ENCODE data around the gene GBE1. TPM values are rescaled to one million over a fixed set of nuclear protein-coding genes. Genes with fewer than 3 reads are reported as not detected.

Gene GBE1
- polyA plus RNA-seq, 1 donor (not counting 4 experiments of a cell fraction or from before 2014, with no cell fraction given), result 30.2 TPM

DNA sequence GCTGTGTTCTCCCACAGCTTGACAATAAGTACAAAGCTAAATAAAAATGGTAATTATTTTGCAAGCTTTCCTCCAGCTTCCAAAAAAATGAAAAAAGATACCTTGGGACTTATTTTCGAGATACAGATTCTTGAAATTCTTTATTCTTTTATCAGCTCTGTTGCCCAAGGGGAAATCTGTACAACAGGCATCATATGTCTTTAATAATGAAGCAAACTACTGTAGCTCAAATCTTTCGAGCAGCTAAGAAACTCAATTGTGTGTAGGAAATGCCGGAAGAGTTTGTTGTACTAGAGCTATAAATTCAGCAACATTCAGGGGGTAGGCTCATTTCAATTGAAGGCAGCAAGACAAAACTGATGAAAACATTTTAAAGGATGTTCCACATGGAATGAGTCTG lies 297.7 kb downstream of the GBE1 start:
- Histone ChIP-seq H3K36me3 (ENCODE audit: control insufficient read depth in 2 of 2, extremely low read depth in 1 of 2, insufficient read depth in 2 of 2, low read length in 2 of 2) (no peaks in the 10 kb centered on the region), H3K27ac (ENCODE audit: control insufficient read depth, insufficient read depth, low read length) (no peak overlapping the region), H3K4me3 (ENCODE audit: control insufficient read depth in 2 of 3, extremely low read depth in 1 of 3, insufficient read depth in 2 of 3, low read depth in 1 of 3, low read length in 3 of 3) (no peak overlapping the region), H3K27me3 (ENCODE audit: control insufficient read depth, extremely low read depth, insufficient read depth, low read length) (no peaks in the 10 kb centered on the region), H3K79me2 (ENCODE audit: control insufficient read depth, insufficient read depth, low read length) (no peaks in the 10 kb centered on the region), H3K4me2 (ENCODE audit: control insufficient read depth, extremely low read depth, insufficient read depth, low read depth, low read length) (no peak overlapping the region), H3K9me3 (ENCODE audit: control insufficient read depth, low read depth, low read length) (no peaks in the 10 kb centered on the region), H3K9me1 (ENCODE audit: control insufficient read depth, extremely low read depth, insufficient read depth, low read length) (no peaks in the 10 kb centered on the region), H3K4me1 (ENCODE audit: control insufficient read depth, extremely low read depth, insufficient read depth, low read length) (no peaks in the 10 kb centered on the region), H4K20me1 (ENCODE audit: control insufficient read depth, extremely low read depth, insufficient read depth, low read length) (no peaks in the 10 kb centered on the region), H3K9ac (ENCODE audit: control insufficient read depth, extremely low read depth, insufficient read depth, low read length) (no peak overlapping the region), H2AFZ (ENCODE audit: control insufficient read depth, low read length) (no peak overlapping the region)
- FAIRE-seq, result no peak
- TF ChIP-seq EZH2 (IDR thresholded peaks at IDR 0.05; ENCODE audit: low read length), result no peak
- dilution Hi-C loops (cut with MboI; ENCODE audit: extremely low pct_ligation_motif_present, low sequenced_read_pairs), result no loop called here
- DNase-seq (ENCODE audit: low read depth, low spot score), result no peak

DNA sequence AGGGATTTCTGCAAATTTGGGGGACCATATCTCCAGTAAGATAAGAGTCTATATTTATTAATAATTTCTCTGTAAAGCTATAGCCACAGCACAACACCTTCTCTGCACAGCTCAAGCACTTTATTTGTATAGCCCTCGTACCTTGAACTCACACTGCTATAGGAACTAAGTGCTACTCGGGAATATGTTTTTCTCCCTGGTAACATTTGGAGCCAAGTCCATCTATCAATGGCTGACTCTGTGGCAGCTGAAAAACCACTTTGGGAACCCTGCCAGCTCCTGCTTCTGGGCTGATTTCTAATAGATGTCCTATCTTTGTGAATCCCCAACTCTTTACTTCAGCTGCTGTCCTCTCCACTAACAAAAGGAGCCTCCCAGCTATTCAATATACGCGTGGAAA lies 298.5 kb downstream of the GBE1 start:
- H3K9me3 ChIP-seq (ENCODE audit: control insufficient read depth, low read depth, low read length), result no peaks in the 10 kb centered on the region
- no peak overlapping the region for H3K4me2 ChIP-seq (ENCODE audit: control insufficient read depth, extremely low read depth, insufficient read depth, low read depth, low read length)
- DNase-seq (ENCODE audit: low read depth, low spot score) (no peak), FAIRE-seq (no peak)
- H3K9me1 ChIP-seq (ENCODE audit: control insufficient read depth, extremely low read depth, insufficient read depth, low read length), result no peaks in the 10 kb centered on the region
- no peaks in the 10 kb centered on the region for H4K20me1 ChIP-seq (ENCODE audit: control insufficient read depth, extremely low read depth, insufficient read depth, low read length)
- H2AFZ ChIP-seq (ENCODE audit: control insufficient read depth, low read length), result no peak overlapping the region
- no peak overlapping the region for H3K4me3 ChIP-seq (ENCODE audit: control insufficient read depth in 2 of 3, extremely low read depth in 1 of 3, insufficient read depth in 2 of 3, low read depth in 1 of 3, low read length in 3 of 3)
- no peaks in the 10 kb centered on the region for H3K36me3 ChIP-seq (ENCODE audit: control insufficient read depth in 2 of 2, extremely low read depth in 1 of 2, insufficient read depth in 2 of 2, low read length in 2 of 2)
- TF ChIP-seq, protein P1, sequence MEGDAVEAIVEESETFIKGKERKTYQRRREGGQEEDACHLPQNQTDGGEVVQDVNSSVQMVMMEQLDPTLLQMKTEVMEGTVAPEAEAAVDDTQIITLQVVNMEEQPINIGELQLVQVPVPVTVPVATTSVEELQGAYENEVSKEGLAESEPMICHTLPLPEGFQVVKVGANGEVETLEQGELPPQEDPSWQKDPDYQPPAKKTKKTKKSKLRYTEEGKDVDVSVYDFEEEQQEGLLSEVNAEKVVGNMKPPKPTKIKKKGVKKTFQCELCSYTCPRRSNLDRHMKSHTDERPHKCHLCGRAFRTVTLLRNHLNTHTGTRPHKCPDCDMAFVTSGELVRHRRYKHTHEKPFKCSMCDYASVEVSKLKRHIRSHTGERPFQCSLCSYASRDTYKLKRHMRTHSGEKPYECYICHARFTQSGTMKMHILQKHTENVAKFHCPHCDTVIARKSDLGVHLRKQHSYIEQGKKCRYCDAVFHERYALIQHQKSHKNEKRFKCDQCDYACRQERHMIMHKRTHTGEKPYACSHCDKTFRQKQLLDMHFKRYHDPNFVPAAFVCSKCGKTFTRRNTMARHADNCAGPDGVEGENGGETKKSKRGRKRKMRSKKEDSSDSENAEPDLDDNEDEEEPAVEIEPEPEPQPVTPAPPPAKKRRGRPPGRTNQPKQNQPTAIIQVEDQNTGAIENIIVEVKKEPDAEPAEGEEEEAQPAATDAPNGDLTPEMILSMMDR (optimal IDR thresholded peaks at IDR 0.05 in 1 of 3, IDR thresholded peaks at IDR 0.05 in 1 of 3, conservative IDR thresholded peaks at IDR 0.05 in 1 of 3; ENCODE audit: extremely low read depth in 1 of 3, insufficient read depth in 2 of 3, low read length in 3 of 3), result no peak
- TF ChIP-seq EZH2 (IDR thresholded peaks at IDR 0.05; ENCODE audit: low read length), result no peak
- H3K79me2 ChIP-seq (ENCODE audit: control insufficient read depth, insufficient read depth, low read length), result no peaks in the 10 kb centered on the region
- no peaks in the 10 kb centered on the region for H3K27me3 ChIP-seq (ENCODE audit: control insufficient read depth, extremely low read depth, insufficient read depth, low read length)
- H3K4me1 ChIP-seq (ENCODE audit: control insufficient read depth, extremely low read depth, insufficient read depth, low read length), result no peaks in the 10 kb centered on the region
- H3K27ac ChIP-seq (ENCODE audit: control insufficient read depth, insufficient read depth, low read length), result no peak overlapping the region
- dilution Hi-C loops (cut with MboI; ENCODE audit: extremely low pct_ligation_motif_present, low sequenced_read_pairs), result no loop called here
- H3K9ac ChIP-seq (ENCODE audit: control insufficient read depth, extremely low read depth, insufficient read depth, low read length), result no peak overlapping the region

DNA sequence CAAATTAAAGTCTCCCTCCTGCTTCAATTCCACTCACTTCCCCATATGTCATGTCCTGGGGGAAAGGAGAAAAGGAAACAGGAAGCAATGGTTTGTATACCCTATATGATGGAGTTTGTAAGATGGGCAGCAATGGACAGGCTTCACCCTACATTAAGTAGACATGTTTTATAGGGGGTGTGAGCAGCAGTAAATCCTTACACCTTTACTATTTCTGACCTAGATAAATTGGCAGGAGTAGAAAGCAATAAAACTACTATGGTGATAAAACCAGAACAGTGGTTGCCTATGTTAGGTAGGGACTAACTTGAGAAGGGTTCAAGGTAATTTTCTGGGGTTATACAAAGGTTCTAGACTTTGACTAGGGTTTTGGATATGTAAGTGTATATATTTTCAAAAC lies 301.7 kb downstream of the GBE1 start:
- H2AFZ ChIP-seq (ENCODE audit: control insufficient read depth, low read length), result no peak overlapping the region
- no peak overlapping the region for H3K4me2 ChIP-seq (ENCODE audit: control insufficient read depth, extremely low read depth, insufficient read depth, low read depth, low read length)
- no peaks in the 10 kb centered on the region for H3K9me1 ChIP-seq (ENCODE audit: control insufficient read depth, extremely low read depth, insufficient read depth, low read length)
- no peak overlapping the region for H3K4me3 ChIP-seq (ENCODE audit: control insufficient read depth in 2 of 3, extremely low read depth in 1 of 3, insufficient read depth in 2 of 3, low read depth in 1 of 3, low read length in 3 of 3)
- no peak overlapping the region for H3K9ac ChIP-seq (ENCODE audit: control insufficient read depth, extremely low read depth, insufficient read depth, low read length)
- TF ChIP-seq, protein P1 (optimal IDR thresholded peaks at IDR 0.05 in 1 of 3, IDR thresholded peaks at IDR 0.05 in 1 of 3, conservative IDR thresholded peaks at IDR 0.05 in 1 of 3; ENCODE audit: extremely low read depth in 1 of 3, insufficient read depth in 2 of 3, low read length in 3 of 3), result no peak
- TF ChIP-seq EZH2 (IDR thresholded peaks at IDR 0.05; ENCODE audit: low read length), result no peak
- FAIRE-seq (no peak), DNase-seq (ENCODE audit: low read depth, low spot score) (no peak)
- H3K27me3 ChIP-seq (ENCODE audit: control insufficient read depth, extremely low read depth, insufficient read depth, low read length), result no peaks in the 10 kb centered on the region
- H4K20me1 ChIP-seq (ENCODE audit: control insufficient read depth, extremely low read depth, insufficient read depth, low read length), result no peaks in the 10 kb centered on the region
- no peak overlapping the region for H3K27ac ChIP-seq (ENCODE audit: control insufficient read depth, insufficient read depth, low read length)
- no peaks in the 10 kb centered on the region for H3K9me3 ChIP-seq (ENCODE audit: control insufficient read depth, low read depth, low read length)
- no peaks in the 10 kb centered on the region for H3K36me3 ChIP-seq (ENCODE audit: control insufficient read depth in 2 of 2, extremely low read depth in 1 of 2, insufficient read depth in 2 of 2, low read length in 2 of 2)
- no peaks in the 10 kb centered on the region for H3K4me1 ChIP-seq (ENCODE audit: control insufficient read depth, extremely low read depth, insufficient read depth, low read length)
- H3K79me2 ChIP-seq (ENCODE audit: control insufficient read depth, insufficient read depth, low read length), result no peaks in the 10 kb centered on the region
- dilution Hi-C loops (cut with MboI; ENCODE audit: extremely low pct_ligation_motif_present, low sequenced_read_pairs), result no loop called here

All from keratinocyte (primary cell).